HG03354 (cell line): ENCODE data around the gene UBE2D3.
"Not testable (repeated sequence)": the region's sequence is repeated elsewhere in the genome, so short reads cannot be mapped to it uniquely, and the experiment has no call there.

ENCODE experiments used
- ATAC-seq: cut with Tn5 transposase; IDR thresholded peaks from one replicate; pipeline ENCODE4 v1.9.1; 2021; ENCODE audit warnings: mild to moderate bottlenecking; ENCODE audit not compliant: unreplicated experiment, poor library complexity, severe bottlenecking

Gene UBE2D3

DNA sequence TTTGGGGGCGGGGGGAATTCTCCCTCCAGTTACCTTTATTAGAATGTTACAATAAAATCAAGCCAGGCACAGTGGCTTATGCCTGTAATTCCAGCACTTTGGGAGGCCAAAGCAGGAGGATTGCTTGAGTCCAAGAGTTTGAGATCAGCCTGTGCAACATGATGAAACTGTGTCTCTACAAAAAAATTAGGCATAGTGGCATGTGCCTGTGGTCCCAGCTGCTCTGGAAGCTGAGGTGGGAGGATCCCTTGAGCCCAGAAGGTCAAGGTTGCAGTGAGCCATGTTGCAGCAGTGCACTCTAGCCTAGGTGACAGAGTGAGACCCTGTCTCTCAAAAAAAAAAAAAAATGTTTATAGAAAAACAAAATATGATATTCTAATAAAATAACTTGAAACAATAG is 5.3 kb upstream of the UBE2D3 start:
- no peak for ATAC-seq

DNA sequence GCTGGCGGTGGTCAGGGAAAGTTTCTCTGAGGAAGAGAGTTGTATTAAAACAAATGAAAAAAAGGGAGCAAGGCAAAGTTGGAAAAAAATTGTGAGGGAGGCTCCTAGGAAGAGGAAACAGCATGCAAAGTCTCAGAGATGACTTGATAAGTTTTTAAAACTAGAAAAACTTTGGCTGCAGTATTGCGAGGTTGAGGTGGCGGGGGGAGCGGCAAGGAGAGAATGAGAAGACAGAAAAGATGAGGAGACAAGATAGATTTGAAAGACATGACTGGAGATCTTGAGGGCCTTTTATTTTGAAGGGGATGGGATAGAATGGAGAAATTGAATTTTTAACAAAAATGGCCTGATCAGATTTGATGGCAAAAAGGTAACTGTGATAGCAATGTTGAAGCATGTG is 4.8 kb upstream of the UBE2D3 start:
- no peak for ATAC-seq

DNA sequence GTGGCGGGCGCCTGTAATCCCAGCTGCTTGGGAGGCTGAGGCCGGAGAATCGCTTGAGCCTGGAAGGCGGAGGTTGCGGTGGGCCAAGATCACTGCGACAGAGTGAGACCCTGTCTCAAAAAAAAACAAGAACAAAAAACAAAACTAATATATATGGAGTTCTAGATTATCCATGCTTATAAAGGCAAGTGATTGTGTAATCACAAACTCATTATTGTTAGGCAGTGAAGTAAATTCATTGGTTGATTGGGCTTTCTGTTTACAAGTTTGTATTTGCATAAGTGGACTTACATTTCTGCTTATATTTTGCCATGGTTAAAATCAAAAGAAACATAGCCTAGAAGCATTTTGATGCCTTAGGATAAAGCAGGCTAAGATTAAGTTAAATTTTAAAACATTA is 2.5 kb upstream of the UBE2D3 start:
- ATAC-seq = no peak

DNA sequence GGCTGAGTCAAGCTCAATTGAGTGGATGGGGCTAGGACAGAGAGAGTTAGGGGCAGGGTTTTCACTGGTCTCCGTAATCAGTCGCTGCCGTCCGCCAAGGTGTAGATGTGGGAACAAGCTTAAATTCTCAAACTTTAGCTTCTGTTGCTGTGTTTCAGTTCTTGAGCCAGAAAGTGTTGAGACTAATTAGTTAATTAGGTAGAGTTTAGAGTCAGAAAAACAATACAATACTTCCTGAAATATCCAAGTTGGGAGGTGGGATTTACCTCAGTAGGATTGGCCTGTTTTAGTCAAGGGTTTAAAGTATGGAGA is 1.1 kb upstream of the UBE2D3 start:
- no peak for ATAC-seq

DNA sequence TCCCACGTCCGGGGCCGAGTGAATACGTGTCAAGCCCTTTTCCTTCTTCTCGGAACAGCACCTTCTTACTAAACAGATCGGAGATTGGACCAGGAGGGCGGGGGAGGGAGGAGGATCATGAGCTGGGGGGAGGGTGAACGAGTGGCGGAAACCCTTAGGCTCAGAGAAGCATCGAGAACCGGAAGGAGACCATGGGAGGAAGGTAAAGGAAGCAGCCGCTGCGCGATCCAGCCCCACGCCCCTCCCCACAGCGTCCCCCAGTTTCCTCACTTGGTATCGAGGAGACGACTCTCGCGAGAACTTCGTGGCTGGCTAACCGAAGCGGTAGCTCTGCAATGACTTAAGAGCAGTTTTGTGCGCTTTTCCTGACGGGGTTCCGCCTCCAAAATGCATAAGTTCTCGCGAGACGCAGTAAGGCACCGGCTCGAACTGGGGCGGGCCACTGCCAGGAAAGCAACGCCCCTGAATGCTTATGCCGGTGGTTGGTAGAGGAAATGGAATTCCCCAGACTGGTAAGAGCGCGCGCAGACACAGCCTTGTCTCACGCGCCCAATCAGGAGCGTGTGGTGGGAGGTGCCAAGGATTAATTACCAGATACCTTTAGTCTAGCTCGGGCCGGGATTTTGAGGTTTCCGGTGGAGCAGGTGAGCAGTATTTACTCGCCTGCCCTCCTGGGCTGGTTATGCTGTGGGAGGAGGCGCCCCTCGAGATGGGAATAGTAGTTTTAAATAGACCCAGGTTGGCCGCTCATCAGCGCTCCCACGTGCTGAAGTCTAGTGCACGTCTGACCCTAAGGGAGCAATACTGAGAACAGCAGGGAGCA is 534 bp upstream of the UBE2D3 start:
- peak; percentile 84 for ATAC-seq

DNA sequence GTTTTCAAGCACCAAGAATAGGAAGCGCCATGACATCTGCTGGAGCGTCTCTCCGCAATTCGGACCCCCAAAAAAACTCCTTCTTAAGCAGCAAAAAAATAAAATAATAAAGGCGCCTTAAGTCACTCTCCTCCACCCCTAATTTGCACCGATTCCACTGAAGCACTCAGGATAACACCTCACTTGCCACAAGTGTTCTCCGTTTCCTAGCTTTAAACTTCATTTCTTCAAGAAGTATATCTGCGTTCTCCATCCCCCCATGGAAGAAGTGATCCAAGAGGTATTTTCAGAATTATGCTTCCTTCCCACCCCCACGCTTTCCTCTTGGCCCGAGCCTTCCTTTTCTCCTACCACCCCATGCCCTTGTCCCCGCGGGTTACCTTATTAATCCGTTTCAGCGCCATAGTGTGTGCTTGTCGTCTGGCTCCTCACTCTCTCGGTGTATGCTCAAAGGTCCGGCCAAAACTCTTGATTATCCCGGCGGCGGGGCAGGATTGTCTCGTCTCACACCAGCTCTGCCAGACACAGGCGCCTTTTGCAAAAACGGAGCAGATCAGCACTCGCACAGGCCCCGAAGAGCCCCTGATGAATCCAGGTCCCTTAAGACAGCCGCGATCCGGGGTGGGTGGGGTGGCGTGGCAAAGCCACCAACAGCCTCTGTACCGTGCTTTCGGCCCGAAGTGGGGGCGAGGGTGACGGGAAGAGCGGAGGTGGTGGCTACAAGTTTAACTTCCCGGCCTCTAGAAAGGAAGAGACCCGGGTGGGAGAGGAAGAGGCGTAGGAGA is 1.1 kb downstream of the UBE2D3 start:
- no peak for ATAC-seq

DNA sequence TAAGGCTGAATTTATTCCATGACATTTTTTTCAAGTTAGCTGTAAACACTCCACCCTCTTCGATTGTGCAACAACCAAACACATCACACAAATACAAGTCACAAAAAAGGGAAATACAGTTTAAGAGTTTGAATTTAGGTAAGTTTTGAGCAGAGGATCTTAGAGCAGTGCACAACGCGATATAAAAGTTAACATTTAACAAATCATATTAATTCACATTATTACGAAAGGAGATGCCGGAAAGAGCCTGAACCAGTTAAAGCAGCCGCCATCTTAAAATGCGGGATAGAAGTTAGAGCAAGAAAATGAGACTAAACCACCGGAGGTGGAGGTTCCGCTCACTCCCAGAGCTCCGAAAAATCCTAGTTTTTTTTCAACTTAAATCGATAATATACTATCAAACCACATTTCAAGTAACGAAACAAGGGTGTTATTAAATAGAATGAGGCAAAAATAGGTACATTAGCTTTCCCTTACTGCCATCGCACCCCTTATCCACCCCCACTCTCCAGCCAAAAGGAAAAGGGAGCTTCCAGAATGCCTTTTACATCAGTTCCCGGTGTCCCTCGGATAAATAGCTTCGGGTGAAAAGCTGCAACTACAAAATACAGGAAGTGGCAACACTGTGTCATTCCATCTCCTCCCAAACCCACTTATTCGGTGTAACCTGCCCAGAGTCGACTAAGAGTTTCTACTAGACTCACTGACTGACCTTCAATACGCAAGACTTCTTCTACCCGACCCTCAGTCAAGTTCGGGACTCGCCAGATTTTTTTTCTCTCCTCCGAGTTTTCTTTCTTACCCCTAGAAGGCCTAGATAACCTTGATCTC is 1.9 kb downstream of the UBE2D3 start:
- no peak for ATAC-seq

DNA sequence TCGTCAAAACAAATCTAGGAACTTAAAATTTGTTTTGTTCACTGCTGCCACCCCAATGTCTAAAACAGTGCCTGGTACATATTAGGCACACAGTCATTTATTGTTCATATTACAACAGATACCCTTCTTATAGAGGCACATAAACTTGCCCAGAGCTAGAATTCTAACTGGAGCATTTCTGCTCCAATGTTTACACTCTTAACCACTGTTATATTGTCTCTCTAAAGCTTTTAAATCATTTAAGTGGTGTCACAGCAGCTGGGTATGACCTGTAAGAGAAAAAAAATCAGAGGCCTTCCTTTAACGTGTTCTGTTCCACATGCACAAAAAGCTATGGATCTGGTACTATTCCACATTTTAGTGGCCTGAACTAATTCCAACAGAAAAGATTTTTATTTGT is 3.0 kb downstream of the UBE2D3 start:
- no peak for ATAC-seq

DNA sequence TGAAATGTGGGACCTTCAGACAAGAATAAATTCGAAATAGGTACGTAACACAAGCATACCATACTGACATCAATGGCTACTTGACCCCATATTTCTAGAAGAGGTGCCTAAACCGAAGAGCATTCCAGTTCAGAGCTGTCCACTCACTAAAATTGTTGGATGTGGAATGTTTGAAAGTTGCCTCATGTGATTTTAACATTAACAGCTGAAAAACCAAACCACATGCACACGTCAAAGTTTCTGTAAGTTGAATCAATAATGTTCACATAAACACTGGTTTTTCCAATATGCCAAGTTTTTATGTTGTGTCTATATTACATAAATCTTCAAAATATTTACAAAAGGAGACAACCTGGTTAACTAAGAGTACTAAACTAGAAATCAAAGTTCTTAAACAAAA is 3.5 kb downstream of the UBE2D3 start:
- no peak for ATAC-seq

DNA sequence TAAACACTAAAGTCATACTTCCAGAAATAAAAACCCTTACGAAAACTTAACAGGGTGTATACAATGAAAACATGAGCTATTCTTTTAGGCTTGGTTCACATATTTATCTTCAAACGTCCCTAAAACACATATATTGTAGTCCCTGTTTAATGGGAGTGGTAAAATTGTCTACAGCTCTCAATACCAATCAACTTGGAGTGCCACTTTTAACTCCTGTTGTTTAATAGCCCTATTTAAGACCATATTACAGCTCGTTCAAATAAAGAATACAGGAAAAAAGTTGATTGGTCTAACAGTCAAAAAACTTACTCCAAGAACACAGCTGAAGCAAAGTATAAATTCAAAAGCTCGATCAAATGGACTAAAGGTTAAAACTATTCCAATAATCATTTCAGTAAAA is 3.9 kb downstream of the UBE2D3 start:
- no peak for ATAC-seq

DNA sequence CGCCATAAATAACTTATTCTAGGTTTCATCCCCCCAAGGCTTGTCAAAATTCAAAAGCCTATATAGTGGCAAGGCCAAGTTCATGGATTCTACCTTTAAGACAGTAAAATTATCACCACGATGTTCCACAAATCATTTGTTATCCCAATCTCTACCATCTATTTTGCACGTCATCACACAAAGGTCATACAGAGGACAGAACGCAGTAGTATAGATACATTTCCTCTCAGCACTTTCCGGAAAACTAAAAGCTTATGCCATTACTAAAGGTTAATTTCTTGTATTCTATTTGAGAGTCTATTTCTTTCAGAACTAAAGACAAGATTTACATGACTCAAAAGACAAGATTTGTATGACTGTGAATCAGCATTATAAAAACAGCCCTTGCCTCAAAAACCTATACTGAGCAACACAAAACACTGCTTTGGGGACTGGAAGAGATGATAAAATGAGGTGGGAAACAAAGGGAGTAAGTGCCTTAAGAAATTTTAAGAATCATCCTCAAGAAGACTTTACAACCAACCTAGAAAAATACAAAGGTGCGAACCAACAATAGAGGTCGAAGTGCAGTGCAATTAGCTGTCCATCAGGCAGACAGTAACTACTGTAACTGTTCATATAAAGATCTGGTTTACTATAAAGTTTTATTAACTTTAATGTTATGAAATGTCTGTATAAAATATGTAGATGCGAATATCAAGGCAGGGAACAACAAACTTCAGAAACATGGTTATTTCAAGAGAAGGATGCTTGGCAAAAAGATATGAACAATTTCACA is 7.6 kb downstream of the UBE2D3 start:
- no peak for ATAC-seq

DNA sequence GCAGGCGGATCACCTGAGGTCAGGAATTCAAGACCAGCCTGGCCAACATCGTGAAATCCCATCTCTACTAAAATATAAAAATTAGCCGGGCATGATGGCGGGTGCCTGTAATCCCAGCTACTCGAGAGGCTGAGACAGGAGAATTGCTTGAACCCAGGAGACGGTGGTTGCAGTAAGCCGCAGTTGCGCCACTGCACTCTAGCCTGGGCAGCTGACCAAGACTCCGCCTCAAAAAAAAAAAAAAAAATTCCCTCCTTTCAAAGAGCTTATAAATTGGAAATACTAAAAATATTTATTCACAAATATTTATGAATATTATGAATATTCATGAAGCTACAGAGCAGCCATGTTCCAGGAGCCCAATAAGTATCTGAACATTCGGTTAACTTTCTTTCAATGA is 8.3 kb downstream of the UBE2D3 start:
- not testable (repeated sequence) for ATAC-seq

DNA sequence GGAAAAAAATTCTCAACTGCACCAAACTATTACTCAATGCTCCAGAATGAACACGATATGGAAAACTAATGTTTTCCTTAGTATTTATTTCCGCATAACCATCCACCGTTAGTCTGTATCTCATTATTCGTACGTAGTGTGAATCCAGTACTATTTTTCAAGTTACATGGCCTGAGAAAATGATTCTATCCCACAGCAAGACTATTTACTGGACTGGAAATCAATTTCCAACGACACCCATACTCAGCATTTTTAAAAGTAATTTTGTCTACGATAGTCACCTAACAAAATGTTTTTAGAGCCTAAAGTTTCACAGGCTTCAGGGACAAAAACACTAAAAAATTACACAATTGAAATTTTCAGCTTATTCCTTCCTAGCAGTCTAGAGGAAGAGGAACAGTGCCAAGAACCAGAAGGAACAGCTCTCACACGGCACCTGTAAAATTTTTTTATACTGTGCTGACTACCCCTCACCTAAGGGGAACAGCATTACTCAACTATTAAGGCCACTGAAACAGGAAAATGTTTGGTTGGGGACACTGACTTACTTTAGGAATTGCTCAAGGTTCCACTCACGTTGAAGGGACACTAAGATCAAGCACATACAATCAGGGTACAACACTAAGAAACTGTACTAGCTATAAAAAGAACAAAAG is 9.6 kb downstream of the UBE2D3 start:
- no peak for ATAC-seq

DNA sequence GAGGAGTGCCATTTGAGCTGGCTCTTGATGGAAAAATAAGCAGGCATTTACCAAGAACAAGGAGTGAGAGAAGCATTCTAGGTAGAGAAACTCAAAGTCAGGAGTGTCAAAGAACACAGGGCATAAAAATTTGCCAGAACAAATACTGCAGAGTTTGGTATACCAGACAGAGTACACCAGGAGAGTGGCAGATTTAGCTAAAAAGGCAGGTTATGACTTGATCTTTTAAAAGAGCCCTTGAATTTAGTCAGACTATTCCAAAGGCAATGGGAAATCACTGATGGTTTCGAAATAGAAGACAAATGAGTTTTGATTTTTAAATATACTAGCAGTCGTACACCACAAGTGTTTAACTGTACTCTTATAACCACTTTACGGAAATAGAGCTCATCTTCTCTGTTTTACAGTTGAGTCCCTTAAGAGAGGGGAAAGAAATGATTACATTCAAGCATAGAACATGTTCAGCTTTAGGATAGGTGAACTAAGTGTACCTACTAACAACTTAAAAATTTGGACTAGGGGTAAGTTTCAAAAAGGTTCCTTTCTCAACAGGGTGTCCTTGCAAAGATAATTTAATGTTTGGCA is 10.2 kb downstream of the UBE2D3 start:
- ATAC-seq = no peak

DNA sequence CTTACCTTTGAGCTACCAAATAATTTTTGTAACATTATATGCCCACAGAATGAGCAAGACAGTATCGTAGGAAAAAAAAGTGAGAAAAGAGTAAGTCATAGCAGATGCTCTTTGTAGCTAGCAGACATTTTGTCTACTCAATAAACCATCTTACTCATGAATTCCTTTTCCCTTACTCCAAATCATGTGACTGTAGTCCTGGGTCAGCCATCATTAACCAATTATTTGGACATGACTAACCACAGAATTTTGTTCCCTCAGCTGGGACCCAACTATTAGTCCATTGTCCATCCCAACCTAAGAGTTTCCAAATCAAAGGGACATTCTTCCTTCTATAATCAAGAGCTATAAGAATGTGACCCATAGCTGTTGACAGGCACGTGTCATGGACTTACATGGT is 11.4 kb downstream of the UBE2D3 start:
- ATAC-seq = no peak

DNA sequence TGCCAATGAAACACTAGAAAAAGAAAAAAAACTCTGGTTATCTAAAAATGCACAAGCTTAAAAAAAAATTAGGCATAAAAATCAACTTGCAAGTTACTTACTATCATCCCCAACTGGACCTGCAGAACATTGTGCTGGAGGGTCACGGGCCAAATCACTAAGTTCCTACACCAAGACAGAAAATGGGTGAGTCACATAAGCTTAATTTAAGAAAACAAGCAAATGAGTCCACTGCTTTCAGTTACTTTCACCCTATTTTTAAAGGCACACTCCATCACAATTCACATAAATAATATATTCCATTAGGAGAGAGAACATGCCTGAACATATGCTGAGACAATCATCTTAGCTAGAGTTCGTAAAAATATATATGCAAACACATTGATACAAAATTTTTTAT is 17.7 kb downstream of the UBE2D3 start:
- no peak for ATAC-seq

DNA sequence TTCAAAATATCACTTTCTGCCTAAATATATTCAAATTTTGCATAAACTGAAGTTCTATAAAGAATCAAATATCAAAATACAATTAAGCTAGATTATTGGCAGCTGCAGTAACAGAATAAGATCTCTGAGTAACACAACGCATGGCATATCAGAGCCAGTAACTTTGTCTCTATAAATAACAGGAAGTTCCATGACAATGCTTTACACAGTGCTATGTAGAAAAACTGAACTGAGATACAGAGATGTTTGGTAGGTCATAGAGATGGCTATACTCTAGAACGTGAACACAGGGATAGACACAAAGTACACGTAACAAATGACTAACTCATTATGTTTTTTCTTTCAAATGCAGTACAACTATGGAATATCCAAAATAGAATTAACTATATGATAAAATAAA is 18.2 kb downstream of the UBE2D3 start:
- peak; percentile 54 for ATAC-seq

DNA sequence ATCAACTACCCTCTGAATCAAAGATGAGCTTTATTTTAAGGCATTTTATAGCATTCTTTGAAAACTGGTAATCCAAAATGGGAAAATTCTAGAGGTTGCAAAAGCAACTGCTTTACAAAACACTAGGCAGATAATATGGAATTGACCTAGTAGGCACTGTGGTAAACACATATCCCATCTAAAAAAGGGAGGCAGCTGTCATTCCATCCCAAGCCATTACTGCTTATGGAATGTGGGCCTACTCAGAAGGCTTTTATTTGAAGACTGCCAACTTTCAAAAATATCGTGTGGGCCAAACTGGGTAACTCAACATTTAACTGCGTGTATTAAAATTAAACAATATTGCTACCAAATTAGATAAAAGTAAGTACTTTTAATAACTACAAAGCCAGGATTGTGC is 19.3 kb downstream of the UBE2D3 start:
- no peak for ATAC-seq

DNA sequence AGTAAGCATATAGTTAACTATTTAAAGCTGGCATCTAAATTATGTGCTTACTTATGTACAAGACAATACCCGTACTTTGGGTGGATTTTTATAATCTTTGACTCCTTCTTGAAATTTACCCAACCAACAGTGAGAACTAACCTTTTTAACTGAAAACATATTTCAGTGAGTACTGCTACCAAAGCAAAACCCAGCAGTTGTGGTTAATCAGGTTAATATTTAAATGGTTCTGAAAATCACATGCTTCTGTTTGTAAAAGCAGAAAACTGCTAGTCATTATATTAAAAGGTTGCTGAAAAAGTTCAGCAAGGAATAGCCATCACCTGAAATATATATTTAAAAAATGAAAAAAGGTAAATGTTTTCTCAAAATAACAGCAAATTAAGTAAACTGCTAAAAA is 20.0 kb downstream of the UBE2D3 start:
- no peak for ATAC-seq
